ENCODE data around the gene FTL. TPM values are rescaled to one million over a fixed set of nuclear protein-coding genes. Genes with fewer than 3 reads are reported as not detected.
"Not testable (repeated sequence)": the region's sequence is repeated elsewhere in the genome, so short reads cannot be mapped to it uniquely, and the experiment has no call there.

Gene FTL
- total RNA-seq, result 651 and 662 TPM in 2 replicates

DNA sequence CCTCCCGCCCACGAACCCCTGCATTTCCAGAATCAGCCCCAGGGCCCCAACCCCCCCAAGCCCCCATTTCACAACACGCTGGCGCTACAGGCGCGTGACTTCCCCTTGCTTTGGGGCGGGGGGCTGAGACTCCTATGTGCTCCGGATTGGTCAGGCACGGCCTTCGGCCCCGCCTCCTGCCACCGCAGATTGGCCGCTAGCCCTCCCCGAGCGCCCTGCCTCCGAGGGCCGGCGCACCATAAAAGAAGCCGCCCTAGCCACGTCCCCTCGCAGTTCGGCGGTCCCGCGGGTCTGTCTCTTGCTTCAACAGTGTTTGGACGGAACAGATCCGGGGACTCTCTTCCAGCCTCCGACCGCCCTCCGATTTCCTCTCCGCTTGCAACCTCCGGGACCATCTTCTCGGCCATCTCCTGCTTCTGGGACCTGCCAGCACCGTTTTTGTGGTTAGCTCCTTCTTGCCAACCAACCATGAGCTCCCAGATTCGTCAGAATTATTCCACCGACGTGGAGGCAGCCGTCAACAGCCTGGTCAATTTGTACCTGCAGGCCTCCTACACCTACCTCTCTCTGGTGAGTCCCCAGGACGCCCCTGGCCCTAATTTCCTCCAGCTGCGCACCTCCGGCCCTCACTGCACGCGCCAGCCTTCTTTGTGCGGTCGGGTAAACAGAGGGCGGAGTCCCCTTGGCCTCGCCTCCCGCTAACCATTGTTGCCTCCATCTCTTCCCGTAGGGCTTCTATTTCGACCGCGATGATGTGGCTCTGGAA lies at the start of gene FTL:
Gene FTL (plus strand): TSS at position 270 of the 766 bp plus-strand sequence. CDS start 199 bp downstream, at position 469.
- Mint-ChIP-seq H3K4me3 (peak within 1 kb of the TSS; percentile 95), H3K27me3 (ENCODE audit: insufficient read depth) (no peaks in the 10 kb centered on the region), H3K27ac (peak within 1 kb of the TSS; percentile 96), H3K9me3 (no peaks in the 10 kb centered on the region), H3K36me3 (ENCODE audit: low read depth) (peaks cover 25% of the 10 kb centered on the region), H3K4me1 (ENCODE audit: low read depth) (peaks cover 58% of the 10 kb centered on the region)
- peak; percentile 91 for DNase-seq (ENCODE audit: low spot score)
- intact Hi-C loops (cut with micrococcal nuclease), result loop anchor here (1.0 to 10.0 kb wide), 9 partner anchors 11 to 496 kb away; partner anchors contain the start of genes BAX, CA11, CYTH2 and DHDH

DNA sequence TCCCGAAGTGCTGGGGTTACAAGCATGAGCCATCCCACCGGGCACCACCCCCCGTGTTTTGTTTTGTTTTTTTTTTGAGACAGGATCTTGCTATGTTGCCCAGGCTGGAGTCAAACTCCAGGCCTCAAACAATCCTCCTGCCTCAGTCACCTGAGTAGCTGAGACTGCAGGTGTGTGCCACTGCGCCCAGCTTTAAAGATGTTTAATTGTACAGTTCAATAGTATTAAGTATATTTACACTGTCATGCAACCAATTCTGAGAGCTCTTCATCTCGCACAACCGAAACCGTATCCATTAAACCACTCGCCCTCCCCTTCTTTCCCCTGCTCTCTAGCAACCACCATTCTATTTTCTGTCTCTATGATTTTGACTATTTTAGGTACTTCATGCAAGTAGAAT lies 49.4 kb upstream of the FTL start:
- intact Hi-C loops (cut with micrococcal nuclease), result no loop called here
- DNase-seq (ENCODE audit: low spot score), result no peak
- H3K36me3 Mint-ChIP-seq (ENCODE audit: low read depth), result peaks cover 38% of the 10 kb centered on the region
- no peak overlapping the region for H3K4me3 Mint-ChIP-seq
- no peak overlapping the region for H3K27ac Mint-ChIP-seq
- no peaks in the 10 kb centered on the region for H3K27me3 Mint-ChIP-seq (ENCODE audit: insufficient read depth)
- H3K9me3 Mint-ChIP-seq, result no peaks in the 10 kb centered on the region
- no peaks in the 10 kb centered on the region for H3K4me1 Mint-ChIP-seq (ENCODE audit: low read depth)

DNA sequence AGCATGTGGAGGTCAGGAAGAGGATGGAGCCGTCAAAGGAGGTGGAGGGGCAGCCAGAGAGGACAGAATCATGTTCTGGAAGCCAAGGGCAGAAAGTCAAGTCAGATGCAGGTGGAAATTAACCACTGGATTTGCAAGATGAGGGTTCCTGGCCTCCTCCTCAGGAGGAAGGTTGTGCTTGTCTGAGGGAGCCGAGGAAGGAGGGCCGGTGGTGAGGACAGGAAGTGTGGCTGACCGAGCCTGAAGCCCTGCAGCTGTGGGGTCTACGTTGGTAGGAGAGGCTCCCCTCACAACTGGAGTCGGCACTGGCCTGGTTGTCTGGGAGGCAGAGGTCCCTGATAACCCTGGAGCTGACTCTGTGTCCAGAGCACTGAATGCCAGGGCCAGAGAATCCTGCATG lies 47.0 kb upstream of the FTL start:
- Mint-ChIP-seq H3K36me3 (ENCODE audit: low read depth) (peaks cover 25% of the 10 kb centered on the region), H3K4me1 (ENCODE audit: low read depth) (no peaks in the 10 kb centered on the region), H3K27ac (no peak overlapping the region), H3K4me3 (no peak overlapping the region), H3K9me3 (no peaks in the 10 kb centered on the region), H3K27me3 (ENCODE audit: insufficient read depth) (no peaks in the 10 kb centered on the region)
- intact Hi-C loops (cut with micrococcal nuclease), result no loop called here
- no peak for DNase-seq (ENCODE audit: low spot score)

- no peak overlapping the region for H3K4me3 Mint-ChIP-seq
- no peaks in the 10 kb centered on the region for H3K27me3 Mint-ChIP-seq (ENCODE audit: insufficient read depth)
- DNase-seq (ENCODE audit: low spot score), result no peak
- no peaks in the 10 kb centered on the region for H3K9me3 Mint-ChIP-seq
- intact Hi-C loops (cut with micrococcal nuclease), result no loop called here
- peaks cover 24% of the 10 kb centered on the region for H3K36me3 Mint-ChIP-seq (ENCODE audit: low read depth)
- H3K4me1 Mint-ChIP-seq (ENCODE audit: low read depth), result no peaks in the 10 kb centered on the region
- H3K27ac Mint-ChIP-seq, result no peak overlapping the region
Observed at GRCh38 chr19:48918801-48919247, 46.3 kb upstream of the FTL start.

DNA sequence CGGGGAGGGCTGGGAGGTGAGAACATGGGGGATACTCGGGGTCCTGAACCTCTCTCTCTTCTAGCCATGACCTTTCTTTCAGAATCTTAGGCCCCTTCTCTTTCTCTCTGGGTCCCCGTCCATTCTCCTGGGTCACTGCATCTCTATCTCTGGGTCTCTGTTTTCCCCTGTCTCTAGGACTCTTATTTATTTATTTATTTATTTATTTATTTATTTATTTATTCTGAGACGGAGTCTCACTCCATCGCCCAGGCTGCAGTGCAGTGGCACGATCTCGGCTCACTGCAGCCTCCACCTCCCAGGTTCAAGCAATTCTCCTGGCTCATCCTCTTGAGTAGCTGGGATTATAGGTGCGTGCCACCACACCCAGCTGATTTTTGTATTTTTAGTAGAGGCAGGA lies 45.8 kb upstream of the FTL start:
- H3K27ac Mint-ChIP-seq; H3K9me3 Mint-ChIP-seq; DNase-seq (ENCODE audit: low spot score); H3K4me1 Mint-ChIP-seq (ENCODE audit: low read depth); H3K4me3 Mint-ChIP-seq; H3K27me3 Mint-ChIP-seq (ENCODE audit: insufficient read depth); intact Hi-C loops (cut with micrococcal nuclease): not testable (repeated sequence)
- H3K36me3 Mint-ChIP-seq (ENCODE audit: low read depth), result peaks cover 25% of the 10 kb centered on the region

- no peak for DNase-seq (ENCODE audit: low spot score)
- H3K4me3 Mint-ChIP-seq, result no peak overlapping the region
- H3K27me3 Mint-ChIP-seq (ENCODE audit: insufficient read depth), result no peaks in the 10 kb centered on the region
- H3K9me3 Mint-ChIP-seq, result no peaks in the 10 kb centered on the region
- H3K4me1 Mint-ChIP-seq (ENCODE audit: low read depth), result no peaks in the 10 kb centered on the region
- intact Hi-C loops (cut with micrococcal nuclease), result no loop called here
- H3K27ac Mint-ChIP-seq, result no peak overlapping the region
- H3K36me3 Mint-ChIP-seq (ENCODE audit: low read depth), result peaks cover 19% of the 10 kb centered on the region
Observed at GRCh38 chr19:48920949-48921348, 44.2 kb upstream of the FTL start.

DNA sequence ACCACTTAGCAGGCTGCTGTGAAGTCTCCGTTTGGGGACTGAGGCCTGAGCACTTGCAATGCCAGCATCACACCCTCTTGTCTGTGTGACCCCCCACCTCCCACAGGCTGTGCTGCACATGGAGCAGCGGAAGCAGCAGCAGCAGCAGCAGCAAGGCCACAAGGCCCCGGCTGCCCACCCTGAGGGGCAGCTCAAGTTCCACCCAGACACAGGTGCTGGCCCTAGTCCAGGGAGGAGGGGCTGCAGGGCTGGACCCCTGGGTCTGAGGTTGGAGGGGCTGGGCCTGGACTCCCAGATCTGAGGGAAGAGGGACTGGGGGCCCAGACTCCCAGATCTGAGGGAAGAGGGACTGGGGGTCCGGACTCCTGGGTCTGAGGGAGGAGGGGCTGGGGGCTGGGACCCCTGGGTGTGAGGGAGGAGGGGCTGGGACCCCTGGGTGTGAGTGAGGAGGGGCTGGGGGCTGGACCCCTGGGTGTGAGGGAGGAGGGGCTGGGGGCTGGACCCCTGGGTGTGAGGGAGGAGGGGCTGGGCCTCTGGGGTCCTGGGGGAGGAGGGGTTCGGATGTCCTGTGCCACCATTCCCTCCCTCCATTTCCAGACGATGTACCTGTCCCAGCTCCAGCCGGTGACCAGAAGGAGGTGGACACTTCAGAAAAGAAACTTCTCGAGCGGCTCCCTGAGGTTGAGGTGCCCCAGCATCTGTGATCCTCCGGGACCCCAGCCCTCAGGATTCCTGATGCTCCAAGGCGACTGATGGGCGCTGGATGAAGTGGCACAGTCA lies 43.2 kb upstream of the FTL start:
- no peaks in the 10 kb centered on the region for H3K9me3 Mint-ChIP-seq
- H3K4me3 Mint-ChIP-seq, result no peak overlapping the region
- no peak overlapping the region for H3K27ac Mint-ChIP-seq
- intact Hi-C loops (cut with micrococcal nuclease), result no loop called here
- H3K36me3 Mint-ChIP-seq (ENCODE audit: low read depth), result peaks cover 17% of the 10 kb centered on the region
- no peaks in the 10 kb centered on the region for H3K4me1 Mint-ChIP-seq (ENCODE audit: low read depth)
- no peaks in the 10 kb centered on the region for H3K27me3 Mint-ChIP-seq (ENCODE audit: insufficient read depth)
- no peak for DNase-seq (ENCODE audit: low spot score)

DNA sequence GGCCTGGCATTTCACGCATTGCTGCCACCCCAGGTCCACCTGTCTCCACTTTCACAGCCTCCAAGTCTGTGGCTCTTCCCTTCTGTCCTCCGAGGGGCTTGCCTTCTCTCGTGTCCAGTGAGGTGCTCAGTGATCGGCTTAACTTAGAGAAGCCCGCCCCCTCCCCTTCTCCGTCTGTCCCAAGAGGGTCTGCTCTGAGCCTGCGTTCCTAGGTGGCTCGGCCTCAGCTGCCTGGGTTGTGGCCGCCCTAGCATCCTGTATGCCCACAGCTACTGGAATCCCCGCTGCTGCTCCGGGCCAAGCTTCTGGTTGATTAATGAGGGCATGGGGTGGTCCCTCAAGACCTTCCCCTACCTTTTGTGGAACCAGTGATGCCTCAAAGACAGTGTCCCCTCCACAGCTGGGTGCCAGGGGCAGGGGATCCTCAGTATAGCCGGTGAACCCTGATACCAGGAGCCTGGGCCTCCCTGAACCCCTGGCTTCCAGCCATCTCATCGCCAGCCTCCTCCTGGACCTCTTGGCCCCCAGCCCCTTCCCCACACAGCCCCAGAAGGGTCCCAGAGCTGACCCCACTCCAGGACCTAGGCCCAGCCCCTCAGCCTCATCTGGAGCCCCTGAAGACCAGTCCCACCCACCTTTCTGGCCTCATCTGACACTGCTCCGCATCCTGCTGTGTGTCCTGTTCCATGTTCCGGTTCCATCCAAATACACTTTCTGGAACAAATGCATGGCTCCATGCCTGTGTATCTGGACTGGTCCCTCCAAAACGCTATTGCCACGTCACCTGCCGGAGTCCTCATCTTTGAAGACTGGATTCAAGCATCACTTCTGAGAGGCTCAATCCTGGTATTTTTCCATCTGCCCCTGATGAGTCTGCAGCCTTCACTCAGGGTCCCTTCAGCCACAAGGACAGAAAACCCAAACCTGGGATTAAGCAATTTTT lies 42.3 kb upstream of the FTL start:
- Mint-ChIP-seq H3K9me3 (no peaks in the 10 kb centered on the region), H3K27ac (no peak overlapping the region), H3K4me1 (ENCODE audit: low read depth) (no peaks in the 10 kb centered on the region), H3K27me3 (ENCODE audit: insufficient read depth) (no peaks in the 10 kb centered on the region), H3K36me3 (ENCODE audit: low read depth) (peaks cover 16% of the 10 kb centered on the region), H3K4me3 (no peak overlapping the region)
- DNase-seq (ENCODE audit: low spot score), result no peak
- intact Hi-C loops (cut with micrococcal nuclease), result no loop called here

DNA sequence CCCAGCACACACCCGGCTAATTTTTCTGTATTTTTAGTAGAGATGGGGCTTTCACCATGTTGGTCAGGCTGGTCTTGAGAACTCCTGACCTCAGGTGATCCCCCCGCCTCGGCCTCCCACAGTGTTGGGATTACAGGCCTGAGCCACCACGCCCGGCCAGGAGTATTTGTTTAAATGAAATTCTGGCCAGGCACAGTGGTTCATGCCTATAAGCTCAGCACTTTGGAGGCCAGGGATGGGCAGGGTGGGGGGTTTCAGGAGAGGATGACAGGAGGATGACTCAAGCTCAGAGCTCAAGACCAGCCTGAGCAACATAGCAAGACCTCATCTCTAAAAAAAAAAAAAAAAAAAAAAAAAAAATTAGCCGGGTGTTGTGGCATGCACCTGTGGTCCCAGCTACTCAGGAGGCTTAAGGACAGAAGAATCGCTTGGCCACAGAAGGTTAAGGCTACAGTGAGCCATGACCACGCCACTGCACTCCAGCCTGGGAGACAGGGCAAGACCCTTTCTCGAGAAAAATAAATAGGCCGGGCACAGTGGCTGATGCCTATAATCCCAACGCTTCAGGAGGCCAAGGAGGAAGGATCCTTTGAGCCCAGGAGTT lies 39.8 kb upstream of the FTL start:
- intact Hi-C loops (cut with micrococcal nuclease), result no loop called here
- peaks cover 8% of the 10 kb centered on the region for H3K36me3 Mint-ChIP-seq (ENCODE audit: low read depth)
- H3K27me3 Mint-ChIP-seq (ENCODE audit: insufficient read depth), result no peaks in the 10 kb centered on the region
- H3K4me1 Mint-ChIP-seq (ENCODE audit: low read depth), result no peaks in the 10 kb centered on the region
- no peak overlapping the region for H3K27ac Mint-ChIP-seq
- DNase-seq (ENCODE audit: low spot score), result no peak
- no peak overlapping the region for H3K4me3 Mint-ChIP-seq
- H3K9me3 Mint-ChIP-seq, result no peaks in the 10 kb centered on the region

DNA sequence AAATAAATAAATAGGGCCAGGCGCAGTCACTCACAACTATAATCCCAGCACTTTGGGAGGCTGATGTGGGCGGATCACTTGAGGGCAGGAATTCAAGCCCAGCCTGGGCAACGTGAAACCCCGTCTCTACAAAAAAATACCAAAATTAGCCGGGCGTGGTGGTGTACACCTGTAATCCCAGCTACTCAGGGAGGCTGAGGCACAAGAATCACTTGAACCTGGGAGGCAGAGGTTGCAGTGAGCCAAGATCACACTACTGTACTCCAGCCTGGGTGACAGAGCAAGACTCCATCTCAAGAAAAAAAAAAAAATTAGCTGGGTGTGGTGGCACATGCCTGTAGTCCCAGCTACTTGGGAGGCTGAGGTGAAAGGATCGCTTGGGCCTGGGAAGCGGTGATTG lies 39.2 kb upstream of the FTL start:
- H3K27ac Mint-ChIP-seq; DNase-seq (ENCODE audit: low spot score); intact Hi-C loops (cut with micrococcal nuclease); H3K36me3 Mint-ChIP-seq (ENCODE audit: low read depth); H3K27me3 Mint-ChIP-seq (ENCODE audit: insufficient read depth); H3K4me1 Mint-ChIP-seq (ENCODE audit: low read depth); H3K4me3 Mint-ChIP-seq; H3K9me3 Mint-ChIP-seq: not testable (repeated sequence)

- Mint-ChIP-seq H3K36me3 (ENCODE audit: low read depth) (peaks cover 8% of the 10 kb centered on the region), H3K27me3 (ENCODE audit: insufficient read depth) (no peaks in the 10 kb centered on the region), H3K4me3 (no peak overlapping the region), H3K4me1 (ENCODE audit: low read depth) (no peaks in the 10 kb centered on the region), H3K9me3 (no peaks in the 10 kb centered on the region), H3K27ac (peak overlapping the region; percentile 58)
- intact Hi-C loops (cut with micrococcal nuclease), result no loop called here
- no peak for DNase-seq (ENCODE audit: low spot score)
Observed at GRCh38 chr19:48926909-48927308, 38.2 kb upstream of the FTL start.

DNA sequence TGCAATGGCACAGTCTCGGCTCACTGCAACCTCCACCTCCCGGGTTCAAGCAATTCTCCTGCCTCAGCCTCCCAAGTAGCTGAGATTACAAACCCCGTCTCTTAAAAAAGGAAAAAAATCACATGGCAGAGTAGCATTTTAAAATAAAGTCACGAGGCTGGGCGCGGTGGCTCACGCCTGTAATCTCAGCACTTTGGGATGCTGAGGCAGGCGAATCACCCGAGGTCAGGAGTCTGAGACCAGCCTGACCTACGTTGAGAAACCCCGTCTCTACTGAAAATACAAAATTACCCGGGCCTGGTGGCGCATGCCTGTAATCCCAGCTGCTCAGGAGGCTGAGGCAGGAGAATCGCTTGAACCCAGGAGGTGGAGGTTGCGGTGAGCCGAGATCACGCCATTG lies 37.4 kb upstream of the FTL start:
- H3K27ac Mint-ChIP-seq; H3K4me1 Mint-ChIP-seq (ENCODE audit: low read depth); H3K36me3 Mint-ChIP-seq (ENCODE audit: low read depth); intact Hi-C loops (cut with micrococcal nuclease); DNase-seq (ENCODE audit: low spot score); H3K27me3 Mint-ChIP-seq (ENCODE audit: insufficient read depth); H3K9me3 Mint-ChIP-seq; H3K4me3 Mint-ChIP-seq: not testable (repeated sequence)
